Measurements from ENCODE around the gene ANKS1A. TPM values are rescaled to one million over a fixed set of nuclear protein-coding genes. Genes with fewer than 3 reads are reported as not detected.
A peak's percentile ranks its signal among the peaks of the same experiment; 100 is the strongest.

ANKS1A gene
- polyA plus RNA-seq, 3 donors = 1.7 to 8.0 (median 3.1) TPM

GRCh38 chr6:35082046-35082732 is 193.1 kb downstream of the ANKS1A start:
- TF ChIP-seq, protein P1, sequence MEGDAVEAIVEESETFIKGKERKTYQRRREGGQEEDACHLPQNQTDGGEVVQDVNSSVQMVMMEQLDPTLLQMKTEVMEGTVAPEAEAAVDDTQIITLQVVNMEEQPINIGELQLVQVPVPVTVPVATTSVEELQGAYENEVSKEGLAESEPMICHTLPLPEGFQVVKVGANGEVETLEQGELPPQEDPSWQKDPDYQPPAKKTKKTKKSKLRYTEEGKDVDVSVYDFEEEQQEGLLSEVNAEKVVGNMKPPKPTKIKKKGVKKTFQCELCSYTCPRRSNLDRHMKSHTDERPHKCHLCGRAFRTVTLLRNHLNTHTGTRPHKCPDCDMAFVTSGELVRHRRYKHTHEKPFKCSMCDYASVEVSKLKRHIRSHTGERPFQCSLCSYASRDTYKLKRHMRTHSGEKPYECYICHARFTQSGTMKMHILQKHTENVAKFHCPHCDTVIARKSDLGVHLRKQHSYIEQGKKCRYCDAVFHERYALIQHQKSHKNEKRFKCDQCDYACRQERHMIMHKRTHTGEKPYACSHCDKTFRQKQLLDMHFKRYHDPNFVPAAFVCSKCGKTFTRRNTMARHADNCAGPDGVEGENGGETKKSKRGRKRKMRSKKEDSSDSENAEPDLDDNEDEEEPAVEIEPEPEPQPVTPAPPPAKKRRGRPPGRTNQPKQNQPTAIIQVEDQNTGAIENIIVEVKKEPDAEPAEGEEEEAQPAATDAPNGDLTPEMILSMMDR (IDR thresholded peaks at IDR 0.05) = no peak
- no peaks in the 10 kb centered on the region for H3K9me3 ChIP-seq (replicated peaks in 1 of 2; ENCODE audit: control insufficient read depth in 1 of 2, insufficient read depth in 1 of 2, low read length in 2 of 2)
- 76% methylated on average over 17 of the region's 19 CpGs for WGBS (ENCODE audit: insufficient coverage)
- Mint-ChIP-seq H3K4me3 (no peak overlapping the region), H3K27ac (peak overlapping the region in 5 of 7 donors; percentile 70 to 91 (median 86)), H3K4me1 (peaks cover 23% of the 10 kb centered on the region), H3K27me3 (ENCODE audit: low read depth in 3 of 3) (peaks cover 0 to 4% (median 0%) of the 10 kb centered on the region in 3 donors), H3K9me3 (peaks cover 0 to 1% (median 0%) of the 10 kb centered on the region in 7 donors), H3K36me3 (peaks cover 77 to 95% of the 10 kb centered on the region in 2 donors)
- H3K27me3 ChIP-seq (ENCODE audit: control insufficient read depth in 2 of 2, insufficient read depth in 2 of 2, low read length in 2 of 2) = no peaks in the 10 kb centered on the region
- no peak overlapping the region for H3K4me2 ChIP-seq (replicated peaks; ENCODE audit: extremely low read depth, low read length, poor library complexity, severe bottlenecking)
- DNase-seq = no peak
- no peaks in the 10 kb centered on the region for H3K79me2 ChIP-seq (ENCODE audit: insufficient read depth, low read length)
- no peak overlapping the region for H2AFZ ChIP-seq (ENCODE audit: insufficient read depth, low read depth, low read length, poor library complexity, severe bottlenecking)
- intact Hi-C loops (cut with micrococcal nuclease) = no loop called here
- H3K4me3 ChIP-seq (replicated peaks in 1 of 3; ENCODE audit: low read depth in 2 of 3, low read length in 3 of 3) = no peak overlapping the region
- H3K4me1 ChIP-seq (ENCODE audit: control insufficient read depth in 1 of 2, insufficient read depth in 2 of 2, low read length in 2 of 2) = peaks cover 18 to 21% of the 10 kb centered on the region in 2 donors
- peaks cover 82 to 100% of the 10 kb centered on the region in 2 donors for H3K36me3 ChIP-seq (replicated peaks in 1 of 2; ENCODE audit: control insufficient read depth in 1 of 2, insufficient read depth in 2 of 2, low read length in 2 of 2)
- H3K9ac ChIP-seq (ENCODE audit: insufficient read depth, low read length, poor library complexity, severe bottlenecking) = no peak overlapping the region
- H3K27ac ChIP-seq (ENCODE audit: low read depth in 1 of 2, low read length in 2 of 2) = peak overlapping the region; percentile 35 to 70
- peaks cover 13% of the 10 kb centered on the region for H4K20me1 ChIP-seq (ENCODE audit: insufficient read depth, low read length)

- Histone ChIP-seq H3K9me3 (replicated peaks in 1 of 2; ENCODE audit: control insufficient read depth in 1 of 2, insufficient read depth in 1 of 2, low read length in 2 of 2) (no peaks in the 10 kb centered on the region), H3K79me2 (ENCODE audit: insufficient read depth, low read length) (no peaks in the 10 kb centered on the region), H3K4me2 (replicated peaks; ENCODE audit: extremely low read depth, low read length, poor library complexity, severe bottlenecking) (no peak overlapping the region), H3K27me3 (ENCODE audit: control insufficient read depth in 2 of 2, insufficient read depth in 2 of 2, low read length in 2 of 2) (no peaks in the 10 kb centered on the region), H3K36me3 (replicated peaks in 1 of 2; ENCODE audit: control insufficient read depth in 1 of 2, insufficient read depth in 2 of 2, low read length in 2 of 2) (peaks cover 83 to 100% of the 10 kb centered on the region in 2 donors), H2AFZ (ENCODE audit: insufficient read depth, low read depth, low read length, poor library complexity, severe bottlenecking) (no peak overlapping the region), H3K9ac (ENCODE audit: insufficient read depth, low read length, poor library complexity, severe bottlenecking) (no peak overlapping the region), H3K4me3 (replicated peaks in 1 of 3; ENCODE audit: low read depth in 2 of 3, low read length in 3 of 3) (no peak overlapping the region), H3K4me1 (ENCODE audit: control insufficient read depth in 1 of 2, insufficient read depth in 2 of 2, low read length in 2 of 2) (peaks cover 18 to 21% of the 10 kb centered on the region in 2 donors), H3K27ac (ENCODE audit: low read depth in 1 of 2, low read length in 2 of 2) (no peak overlapping the region), H4K20me1 (ENCODE audit: insufficient read depth, low read length) (peaks cover 13% of the 10 kb centered on the region)
- intact Hi-C loops (cut with micrococcal nuclease) = no loop called here
- Mint-ChIP-seq H3K9me3 (peaks cover 0 to 1% (median 0%) of the 10 kb centered on the region in 7 donors), H3K27me3 (ENCODE audit: low read depth in 3 of 3) (peaks cover 0 to 4% (median 0%) of the 10 kb centered on the region in 3 donors), H3K4me3 (no peak overlapping the region), H3K4me1 (peaks cover 23% of the 10 kb centered on the region), H3K36me3 (peaks cover 77 to 95% of the 10 kb centered on the region in 2 donors), H3K27ac (peak overlapping the region in 2 of 7 donors; percentile 25 to 60)
- 97% methylated on average over 13 of the region's 13 CpGs for WGBS (ENCODE audit: insufficient coverage)
- TF ChIP-seq, protein P1 (IDR thresholded peaks at IDR 0.05) = no peak
- no peak for DNase-seq
Measured at GRCh38 chr6:35082733-35083403, 193.8 kb downstream of the ANKS1A start.

All from CD14-positive monocyte (primary cell).